HG03159 (cell line): ENCODE data around the gene MRPL30.
"Not testable (repeated sequence)": the region's sequence is repeated elsewhere in the genome, so short reads cannot be mapped to it uniquely, and the experiment has no call there.

Experiments
- ATAC-seq: cut with Tn5 transposase; IDR thresholded peaks from one replicate; pipeline ENCODE4 v1.9.1; 2021; ENCODE audit warnings: mild to moderate bottlenecking, moderate library complexity; ENCODE audit not compliant: unreplicated experiment

Gene MRPL30

GRCh38 chr2:99180755-99181623, at the start of gene MRPL30, which contains the start of gene MITD1:
TSS of gene MRPL30 (plus strand) at chr2:99181184. CDS start at chr2:99186204, 5,020 bp downstream.
TSS of gene MITD1 (minus strand) at chr2:99181058. CDS start at chr2:99180981, 77 bp downstream.
- peak; percentile 94 for ATAC-seq

- ATAC-seq = not testable (repeated sequence)
These were observed 45.9 kb upstream of the MRPL30 start for GRCh38 chr2:99135044-99135556.

GRCh38 chr2:99139003-99139402, 42.0 kb upstream of the MRPL30 start:
- ATAC-seq = no peak

- no peak for ATAC-seq
These were observed 40.7 kb upstream of the MRPL30 start for GRCh38 chr2:99140056-99140859.

- peak; percentile 26 for ATAC-seq
These were observed 40.2 kb upstream of the MRPL30 start for GRCh38 chr2:99140860-99141109.

GRCh38 chr2:99141110-99142108, 39.6 kb upstream of the MRPL30 start, which contains the start of gene C2orf15:
TSS of gene C2orf15 (plus strand) at chr2:99141707. CDS start at chr2:99150559, 8,852 bp downstream.
- peak; percentile 82 for ATAC-seq

GRCh38 chr2:99150706-99151105, 30.3 kb upstream of the MRPL30 start:
- ATAC-seq = no peak

- no peak for ATAC-seq
These were observed 28.6 kb upstream of the MRPL30 start for GRCh38 chr2:99152199-99152895.

GRCh38 chr2:99153921-99154604, 26.9 kb upstream of the MRPL30 start:
- ATAC-seq = no peak

GRCh38 chr2:99154643-99155536, 26.1 kb upstream of the MRPL30 start, which contains the start of the genes LIPT1 and TSGA10:
TSS of gene LIPT1 (plus strand) at chr2:99154967. CDS start at chr2:99161958, 6,991 bp downstream.
TSS of gene TSGA10 (minus strand) at chr2:99154942. CDS start at chr2:99109439, 45,503 bp downstream.
- peak; percentile 98 for ATAC-seq

- no peak for ATAC-seq
These were observed 24.1 kb upstream of the MRPL30 start for GRCh38 chr2:99156891-99157290.

GRCh38 chr2:99158599-99158998, 22.4 kb upstream of the MRPL30 start:
- no peak for ATAC-seq

- no peak for ATAC-seq
These were observed 21.4 kb upstream of the MRPL30 start for GRCh38 chr2:99159594-99159993.

- no peak for ATAC-seq
These were observed 14.8 kb upstream of the MRPL30 start for GRCh38 chr2:99166218-99166617.

- no peak for ATAC-seq
These were observed 11.4 kb upstream of the MRPL30 start for GRCh38 chr2:99169534-99169933.

GRCh38 chr2:99171377-99172140, 9.4 kb upstream of the MRPL30 start:
- ATAC-seq = no peak

- no peak for ATAC-seq
These were observed 628 bp downstream of the MRPL30 start for GRCh38 chr2:99181624-99182000.
